ENCODE measurements around the gene ALAS2. TPM values are rescaled to one million over a fixed set of nuclear protein-coding genes. Genes with fewer than 3 reads are reported as not detected.

Gene ALAS2
- total RNA-seq, 1 experiment from 2014 or later = not detected

GRCh38 chrX:54992911-54993622, 37.7 kb downstream of the ALAS2 start:
- H2BK120ac ChIP-seq (ENCODE audit: low read depth, low read length, poor library complexity, severe bottlenecking) = no peak overlapping the region
- no peak overlapping the region for H3K56ac ChIP-seq (ENCODE audit: insufficient read length, low read depth, low read length)
- no peak overlapping the region for H3K9ac ChIP-seq (ENCODE audit: extremely low read depth, insufficient read length, low read length)
- no peak overlapping the region for H2BK15ac ChIP-seq (ENCODE audit: low read depth, low read length)
- H4K20me1 ChIP-seq (ENCODE audit: control insufficient read depth, insufficient read depth, insufficient read length) = no peaks in the 10 kb centered on the region
- H2AFZ ChIP-seq (ENCODE audit: low read length) = no peak overlapping the region
- H3K4me2 ChIP-seq (ENCODE audit: insufficient read depth, insufficient read length, low read length) = no peak overlapping the region
- no peaks in the 10 kb centered on the region for H3K23me2 ChIP-seq (ENCODE audit: insufficient read length, low read depth, low read length, poor library complexity, severe bottlenecking)
- no peaks in the 10 kb centered on the region for H3K4me1 ChIP-seq (ENCODE audit: insufficient read depth, low read length)
- H2AK5ac ChIP-seq (ENCODE audit: insufficient read length, low read length) = no peak overlapping the region
- Mint-ChIP-seq H3K36me3 (ENCODE audit: insufficient read depth in 1 of 3, low read depth in 3 of 3) (0 out of 7 replicates have a peak, but pooled peaks cover 0 to 2% (median 0%) of the 10 kb centered on the region in 3 experiments), H3K27me3 (ENCODE audit: low read depth) (peaks cover 3% of the 10 kb centered on the region; the same call in 1 of the 2 replicates), H3K9me3 (peaks cover 54 to 64% of the 10 kb centered on the region in 2 experiments), H3K27ac (no peak overlapping the region), H3K4me1 (no peaks in the 10 kb centered on the region), H3K4me3 (no peak overlapping the region)
- H4K5ac ChIP-seq (ENCODE audit: insufficient read length, low read depth, low read length) = no peak overlapping the region
- no CpG with 5 or more reads among the region's 1 CpG for WGBS (ENCODE audit: extremely low coverage, insufficient read length, low lambda C conversion rate)
- no peak overlapping the region for H3K14ac ChIP-seq (ENCODE audit: insufficient read depth, low read length)
- H2BK5ac ChIP-seq (ENCODE audit: insufficient read length, low read length) = no peak overlapping the region
- no peaks in the 10 kb centered on the region for H3K79me2 ChIP-seq (ENCODE audit: insufficient read depth, low read length)
- no peak overlapping the region for H4K8ac ChIP-seq (replicated peaks; ENCODE audit: insufficient read length, low read depth, low read length)
- no peak overlapping the region for H3K18ac ChIP-seq (ENCODE audit: insufficient read length, low read depth, low read length)
- no peak overlapping the region for H3K4ac ChIP-seq (ENCODE audit: low read depth, low read length)
- H4K91ac ChIP-seq (ENCODE audit: insufficient read length, low read depth, low read length) = no peak overlapping the region
- H3T11ph ChIP-seq (ENCODE audit: low read length) = no peak overlapping the region
- H2BK12ac ChIP-seq (ENCODE audit: insufficient read length, low read depth, low read length) = no peak overlapping the region
- H3K23ac ChIP-seq (ENCODE audit: insufficient read length, low read depth, low read length) = no peak overlapping the region
- H2BK20ac ChIP-seq (ENCODE audit: low read depth, low read length, poor library complexity, severe bottlenecking) = no peak overlapping the region
- H3K9me3 ChIP-seq (ENCODE audit: control insufficient read depth, low read depth, low read length) = peaks cover 45% of the 10 kb centered on the region
- H3K27ac ChIP-seq (ENCODE audit: insufficient read length, low read depth, low read length) = no peak overlapping the region
- no peaks in the 10 kb centered on the region for H3K79me1 ChIP-seq (ENCODE audit: insufficient read depth, low read depth, low read length, poor library complexity, severe bottlenecking)
- no peak for DNase-seq
- TF ChIP-seq CTCF (conservative IDR thresholded peaks at IDR 0.05) = no peak
- H3K27me3 ChIP-seq (ENCODE audit: insufficient read depth, low read length) = no peaks in the 10 kb centered on the region
